BJ (cell line): Measurements from ENCODE around the gene SLC2A11. TPM values are rescaled to one million over a fixed set of nuclear protein-coding genes. Genes with fewer than 3 reads are reported as not detected.

Source experiments
- CTCF ChIA-PET: fragments of 350-600 bp; formaldehyde crosslinking; extraction: SDS; loops from one replicate; lab custom pipeline; 2021; ENCODE audit warnings: antibody characterized with exemption, inconsistent platforms; lab: Yijun Ruan, JAX
- POLR2A ChIA-PET: fragments of 300-600 bp; sonication (Branson Sonifier 250); formaldehyde crosslinking; extraction: SDS; loops from one replicate; lab custom pipeline; 2021; ENCODE audit warnings: antibody characterized with exemption; lab: Charles Lee
- DNase-seq: peaks from one replicate; pipeline ENCODE4 v3.0.0-alpha.2; 2011; ENCODE audit warnings: low read depth
- H3K27me3 ChIP-seq: 2 replicates; pipeline ENCODE4 v1.6.0; 2011; ENCODE audit warnings: low read length; ENCODE audit not compliant: control insufficient read depth, insufficient read depth
- H3K36me3 ChIP-seq: 2 replicates; pipeline ENCODE4 v1.5.1; 2011; ENCODE audit warnings: low read length; ENCODE audit not compliant: control insufficient read depth, insufficient read depth
- H3K4me3 ChIP-seq: 2 replicates; pipeline ENCODE4 v1.5.1; 2011; ENCODE audit warnings: low read depth, mild to moderate bottlenecking, control low read depth, low read length
- CTCF ChIP-seq: IDR thresholded peaks from 2 replicates; pipeline ENCODE4 v1.5.1; 2011; ENCODE audit warnings: low read depth, mild to moderate bottlenecking, control low read depth, inconsistent platforms, low read length, moderate library complexity; ENCODE audit not compliant: insufficient read depth
- polyA plus RNA-seq: library from polyadenylated mRNA; depleted of rRNA; stranded (reverse); fragments of >200 nt; gene quantifications from 2 replicates; pipeline ENCODE4 v1.2.3, GENCODE V29; 2011

Gene SLC2A11
- polyA plus RNA-seq, 1 experiment: 14.7 TPM

GRCh38 chr22:23817146-23817545 lies 40.5 kb upstream of the SLC2A11 start:
- ChIA-PET CTCF (interaction anchor here (0.9 kb wide), 1 partner anchor 9 kb away, joined by 5 read pairs; no protein-coding TSS in a partner anchor), POLR2A (no interaction called here)
- no peaks in the 10 kb centered on the region for H3K27me3 ChIP-seq
- no peak for DNase-seq
- no peak overlapping the region for H3K4me3 ChIP-seq
- peaks cover 11% of the 10 kb centered on the region for H3K36me3 ChIP-seq
- no peak for TF ChIP-seq CTCF

- no peak for DNase-seq
- Histone ChIP-seq H3K4me3 (no peak overlapping the region), H3K27me3 (no peaks in the 10 kb centered on the region), H3K36me3 (peaks cover 15% of the 10 kb centered on the region)
- ChIA-PET CTCF (interaction anchor here (0.9 kb wide), 1 partner anchor 13 kb away, joined by 3 read pairs; no protein-coding TSS in a partner anchor), POLR2A (no interaction called here)
- TF ChIP-seq CTCF: no peak
Measured at GRCh38 chr22:23818541-23818940, 39.1 kb upstream of the SLC2A11 start.

GRCh38 chr22:23820748-23821211 lies 36.9 kb upstream of the SLC2A11 start:
- H3K27me3 ChIP-seq: no peaks in the 10 kb centered on the region
- ChIA-PET CTCF (interaction anchor here (1.1 to 1.2 kb wide), 2 partner anchors 9 to 74 kb away, joined by 3 read pairs; partner anchors contain the start of gene MIF), POLR2A (no interaction called here)
- peaks cover 29% of the 10 kb centered on the region for H3K36me3 ChIP-seq
- TF ChIP-seq CTCF: no peak
- DNase-seq: no peak
- no peak overlapping the region for H3K4me3 ChIP-seq

- no peak for DNase-seq
- TF ChIP-seq CTCF: no peak
- CTCF ChIA-PET: no interaction called here
- H3K27me3 ChIP-seq: no peaks in the 10 kb centered on the region
- H3K4me3 ChIP-seq: no peak overlapping the region
- POLR2A ChIA-PET: no interaction called here
- H3K36me3 ChIP-seq: peaks cover 32% of the 10 kb centered on the region
Measured at GRCh38 chr22:23822101-23822671, 35.5 kb upstream of the SLC2A11 start.

- DNase-seq: no peak
- Histone ChIP-seq H3K4me3 (no peak overlapping the region), H3K36me3 (peaks cover 33% of the 10 kb centered on the region), H3K27me3 (no peaks in the 10 kb centered on the region)
- ChIA-PET CTCF (interaction anchor here (0.9 to 1.2 kb wide), 3 partner anchors 55 to 367 kb away, joined by 3 read pairs; no protein-coding TSS in a partner anchor), POLR2A (no interaction called here)
- TF ChIP-seq CTCF: no peak
Measured at GRCh38 chr22:23823331-23823791, 34.3 kb upstream of the SLC2A11 start.
